ENCODE results near the gene DCST1.
A peak's percentile ranks its signal among the peaks of the same experiment; 100 is the strongest.

Gene DCST1

DNA sequence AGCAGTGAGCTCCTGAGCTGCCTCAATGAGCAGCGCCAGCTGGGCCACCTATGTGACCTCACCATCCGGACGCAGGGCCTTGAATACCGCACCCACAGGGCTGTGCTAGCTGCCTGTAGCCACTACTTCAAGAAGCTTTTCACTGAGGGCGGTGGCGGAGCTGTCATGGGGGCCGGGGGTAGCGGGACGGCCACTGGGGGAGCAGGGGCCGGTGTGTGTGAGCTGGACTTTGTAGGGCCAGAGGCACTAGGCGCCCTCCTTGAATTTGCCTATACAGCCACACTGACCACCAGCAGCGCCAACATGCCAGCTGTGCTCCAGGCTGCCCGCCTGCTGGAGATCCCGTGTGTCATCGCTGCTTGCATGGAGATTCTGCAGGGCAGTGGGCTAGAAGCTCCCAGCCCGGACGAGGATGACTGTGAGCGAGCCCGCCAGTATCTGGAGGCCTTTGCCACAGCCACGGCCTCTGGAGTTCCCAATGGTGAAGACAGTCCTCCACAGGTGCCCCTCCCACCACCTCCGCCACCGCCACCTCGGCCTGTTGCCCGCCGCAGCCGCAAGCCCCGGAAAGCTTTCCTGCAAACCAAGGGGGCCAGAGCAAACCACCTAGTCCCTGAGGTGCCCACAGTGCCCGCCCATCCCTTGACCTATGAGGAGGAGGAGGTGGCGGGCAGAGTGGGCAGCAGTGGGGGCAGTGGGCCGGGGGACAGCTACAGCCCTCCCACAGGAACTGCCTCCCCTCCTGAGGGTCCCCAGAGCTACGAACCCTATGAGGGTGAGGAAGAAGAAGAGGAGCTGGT is 18.7 kb upstream of the DCST1 start:
- DNase-seq (ENCODE audit: low spot score): no peak

GRCh38 chr1:155015527-155016230 is 17.9 kb upstream of the DCST1 start:
- no peak for DNase-seq (ENCODE audit: low spot score)

DNA sequence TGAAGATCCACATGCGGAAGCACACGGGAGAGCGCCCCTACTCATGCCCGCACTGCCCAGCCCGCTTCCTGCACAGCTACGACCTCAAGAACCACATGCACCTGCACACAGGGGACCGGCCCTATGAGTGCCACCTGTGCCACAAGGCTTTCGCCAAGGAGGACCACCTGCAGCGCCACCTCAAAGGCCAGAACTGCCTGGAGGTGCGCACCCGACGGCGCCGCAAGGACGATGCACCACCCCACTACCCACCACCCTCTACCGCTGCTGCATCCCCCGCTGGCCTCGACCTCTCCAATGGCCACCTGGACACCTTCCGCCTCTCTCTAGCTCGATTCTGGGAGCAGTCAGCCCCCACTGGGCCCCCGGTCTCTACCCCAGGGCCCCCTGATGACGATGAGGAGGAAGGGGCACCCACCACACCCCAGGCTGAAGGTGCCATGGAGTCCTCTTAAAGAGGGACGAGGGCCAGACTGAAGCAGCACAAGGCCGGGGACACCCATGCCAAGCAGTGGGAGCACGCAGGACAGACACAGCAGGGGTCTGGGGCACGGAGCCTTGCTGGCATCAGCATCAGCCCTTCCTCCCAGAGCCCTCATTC is 17.3 kb upstream of the DCST1 start:
- DNase-seq (ENCODE audit: low spot score): no peak

GRCh38 chr1:155017041-155017945 is 16.3 kb upstream of the DCST1 start:
- peak; percentile 89 for DNase-seq (ENCODE audit: low spot score)

DNA sequence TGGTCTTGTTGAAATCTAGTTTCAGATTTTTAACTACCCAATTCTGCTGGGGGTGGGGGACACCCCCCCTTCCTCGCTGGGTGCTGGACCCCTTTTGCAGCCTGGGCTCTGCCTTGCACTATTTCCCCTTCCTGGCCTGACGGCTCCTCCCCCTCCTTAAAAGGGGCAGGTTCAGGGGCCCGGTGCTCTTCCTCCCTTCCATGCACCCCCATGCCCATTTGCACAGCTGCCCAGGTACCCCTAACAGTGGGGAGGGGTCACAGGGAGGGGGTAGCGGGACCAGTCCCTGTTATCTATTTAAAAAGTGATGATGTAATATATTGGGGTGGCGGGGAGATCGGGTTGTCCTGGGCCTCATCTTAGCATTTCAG is 15.7 kb upstream of the DCST1 start:
- no peak for DNase-seq (ENCODE audit: low spot score)

GRCh38 chr1:155018617-155019348 is 14.8 kb upstream of the DCST1 start:
- no peak for DNase-seq (ENCODE audit: low spot score)

- no peak for DNase-seq (ENCODE audit: low spot score)
Measured at GRCh38 chr1:155019377-155020245, 14.0 kb upstream of the DCST1 start.

DNA sequence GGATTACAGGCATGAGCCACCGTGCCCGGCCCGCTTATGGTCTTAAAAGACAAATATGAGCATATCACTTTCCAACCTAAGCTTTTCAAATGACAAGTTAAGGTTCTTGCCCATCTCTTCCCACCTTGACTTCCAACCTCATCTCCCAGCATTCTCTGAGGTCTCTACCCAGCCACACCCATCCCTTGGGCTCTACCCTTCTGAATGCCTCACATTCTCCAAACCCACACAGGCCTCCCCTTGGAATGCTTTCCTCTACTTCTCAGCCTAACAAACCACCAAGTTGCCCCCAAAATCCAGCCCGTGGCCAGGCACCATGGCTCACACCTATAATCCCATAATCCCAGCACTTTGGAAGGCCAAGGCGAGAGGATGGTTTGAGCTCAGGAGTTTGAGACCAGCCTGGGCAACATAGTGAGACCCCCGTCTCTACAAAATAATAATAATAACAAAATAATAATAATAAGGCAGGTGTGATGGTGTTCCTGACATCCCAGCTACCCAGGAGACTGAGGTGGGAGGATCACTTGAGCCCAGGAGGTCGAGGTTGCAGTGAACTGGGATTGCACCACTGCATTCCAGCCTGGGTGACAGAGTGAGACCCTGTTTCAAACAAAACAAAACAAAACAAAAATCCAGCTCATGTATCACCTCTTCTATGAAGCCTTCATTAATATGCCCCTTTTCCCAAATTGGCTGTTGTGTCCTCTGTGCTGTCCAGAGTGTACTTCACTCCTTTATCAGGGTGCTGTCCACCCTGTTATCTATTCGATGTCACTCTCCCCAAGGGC is 11.3 kb upstream of the DCST1 start:
- DNase-seq (ENCODE audit: low spot score): no peak

DNA sequence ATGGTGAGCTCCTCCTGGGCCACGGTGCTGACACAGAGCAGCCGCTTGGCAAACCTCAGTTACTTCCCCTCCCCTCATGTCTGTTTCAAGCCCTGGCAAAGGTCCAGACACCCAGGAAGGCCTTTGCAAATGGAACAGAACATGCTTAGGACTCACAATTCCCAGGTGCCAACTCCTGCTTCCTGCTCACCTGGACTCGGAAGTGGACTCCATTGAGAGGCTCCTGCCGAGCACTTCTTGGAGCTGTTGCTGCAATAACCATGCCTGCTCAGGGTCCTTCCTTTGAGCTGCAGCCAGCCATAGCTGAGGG is 10.7 kb upstream of the DCST1 start:
- DNase-seq (ENCODE audit: low spot score): no peak

DNA sequence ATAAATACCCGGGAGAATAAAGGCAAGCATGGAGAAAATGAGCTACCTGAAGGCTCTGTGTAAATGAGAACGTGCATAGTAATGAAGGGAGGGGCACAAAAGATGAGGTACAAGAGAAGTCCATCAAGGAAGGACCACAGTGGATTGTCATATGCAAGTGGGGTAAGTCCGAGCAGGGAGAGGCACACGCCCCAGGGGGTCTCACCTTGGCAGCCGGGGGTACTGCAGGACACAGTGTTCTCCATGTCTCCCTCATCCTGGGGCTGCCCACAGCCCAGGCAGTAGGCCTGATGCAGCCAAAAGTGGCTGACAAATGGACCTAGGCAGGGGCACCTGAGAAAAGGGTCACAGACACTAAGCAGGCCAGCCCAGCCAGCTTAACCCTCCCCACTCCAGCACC is 10.0 kb upstream of the DCST1 start:
- DNase-seq (ENCODE audit: low spot score): no peak

DNA sequence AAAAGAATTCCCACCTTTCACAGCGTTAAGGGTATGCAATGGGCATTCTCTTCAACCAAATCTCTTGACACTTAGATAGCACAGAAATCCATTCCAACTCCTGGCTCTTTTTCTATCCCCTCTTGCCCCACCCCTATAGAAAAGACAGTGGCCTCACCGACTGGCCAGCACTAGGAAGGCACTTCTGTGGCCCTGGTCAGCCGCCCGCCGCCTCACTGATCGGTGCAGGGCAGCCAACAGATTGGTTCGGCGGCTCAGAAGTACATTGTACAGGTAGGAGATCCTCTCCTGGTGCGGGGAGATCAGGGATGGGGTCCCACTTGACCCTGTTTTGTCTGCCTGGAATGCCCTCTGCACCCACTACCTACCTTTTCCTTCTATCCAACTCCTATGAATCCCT is 9.3 kb upstream of the DCST1 start:
- no peak for DNase-seq (ENCODE audit: low spot score)

DNA sequence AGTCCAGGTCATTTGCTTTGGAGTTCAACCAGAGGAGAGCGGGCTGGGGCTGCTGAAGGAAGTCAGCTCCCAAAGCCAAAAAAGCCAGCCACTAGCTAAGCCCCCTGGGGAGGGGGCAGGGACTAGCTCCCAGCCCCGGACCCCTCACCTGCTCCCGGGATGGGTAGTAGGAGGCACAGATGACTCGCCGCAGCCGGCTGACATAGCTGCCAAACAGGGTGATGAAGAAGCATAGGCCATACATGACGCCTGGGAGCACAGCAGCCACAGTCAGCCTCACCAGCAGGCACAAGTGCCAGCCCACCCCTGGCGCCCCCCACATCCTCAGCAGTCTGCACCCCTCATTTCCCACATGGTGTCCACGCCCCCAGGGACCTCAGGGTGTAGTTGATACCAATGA is 7.5 kb upstream of the DCST1 start:
- DNase-seq (ENCODE audit: low spot score): no peak

DNA sequence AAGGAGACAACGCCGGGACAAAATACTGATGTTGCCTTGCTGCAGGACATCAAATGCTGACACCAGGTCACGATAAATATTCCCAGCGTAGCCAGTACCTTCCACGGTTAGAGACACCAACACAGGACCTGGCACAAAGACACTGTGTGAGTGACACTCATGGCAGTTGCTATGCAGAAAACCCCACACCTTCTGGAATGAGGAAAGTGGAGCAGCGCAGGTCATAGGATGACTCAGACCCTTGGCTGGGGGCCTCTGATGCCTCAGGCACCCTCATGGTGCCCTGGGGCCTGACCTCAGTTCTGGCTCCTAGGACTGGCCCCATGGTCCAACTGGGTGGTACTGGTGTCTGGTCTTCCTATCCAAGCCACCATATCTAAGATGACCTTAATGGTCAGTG is 7.0 kb upstream of the DCST1 start:
- no peak for DNase-seq (ENCODE audit: low spot score)

DNA sequence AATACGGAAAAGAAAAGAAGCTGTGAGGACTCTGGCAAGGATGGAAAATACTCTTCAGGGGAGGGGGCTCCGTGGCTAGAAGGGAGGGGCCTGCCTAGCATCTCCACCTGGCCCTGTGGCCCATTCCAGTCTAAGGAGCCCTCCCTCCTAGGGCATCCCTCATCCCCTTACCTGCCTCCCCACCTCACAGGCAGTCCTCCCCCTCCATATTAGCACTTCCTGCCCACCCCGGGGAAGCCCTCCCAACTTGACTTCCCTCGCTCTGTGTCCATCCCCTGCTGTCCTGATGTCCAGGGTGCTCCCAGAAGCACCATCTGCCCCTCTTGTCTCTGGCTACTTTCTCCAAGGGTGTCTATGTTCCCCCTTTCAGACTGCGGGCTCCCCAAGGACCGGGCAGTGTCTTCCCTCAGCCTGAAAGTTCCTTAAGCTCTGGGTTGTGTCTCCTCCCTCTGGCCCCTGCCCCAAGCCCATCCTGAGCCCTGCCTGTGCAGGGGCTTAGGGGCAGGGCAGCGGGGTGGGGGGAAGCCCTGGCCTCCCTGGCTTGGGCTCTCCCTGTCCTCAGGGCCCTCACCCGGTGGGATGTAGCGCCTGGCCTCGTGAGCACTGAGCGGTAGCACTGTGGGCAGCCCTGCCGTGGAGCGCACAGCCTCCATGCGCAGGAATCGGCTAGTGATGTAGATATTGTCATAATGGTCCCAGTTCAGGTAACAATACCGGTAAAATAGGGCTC is 3.9 kb upstream of the DCST1 start:
- DNase-seq (ENCODE audit: low spot score): no peak

- DNase-seq (ENCODE audit: low spot score): no peak
Measured at GRCh38 chr1:155030243-155030795, 3.3 kb upstream of the DCST1 start.

- no peak for DNase-seq (ENCODE audit: low spot score)
Measured at GRCh38 chr1:155030899-155031298, 2.7 kb upstream of the DCST1 start.

- DNase-seq (ENCODE audit: low spot score): no peak
Measured at GRCh38 chr1:155032886-155033285, 738 bp upstream of the DCST1 start.

DNA sequence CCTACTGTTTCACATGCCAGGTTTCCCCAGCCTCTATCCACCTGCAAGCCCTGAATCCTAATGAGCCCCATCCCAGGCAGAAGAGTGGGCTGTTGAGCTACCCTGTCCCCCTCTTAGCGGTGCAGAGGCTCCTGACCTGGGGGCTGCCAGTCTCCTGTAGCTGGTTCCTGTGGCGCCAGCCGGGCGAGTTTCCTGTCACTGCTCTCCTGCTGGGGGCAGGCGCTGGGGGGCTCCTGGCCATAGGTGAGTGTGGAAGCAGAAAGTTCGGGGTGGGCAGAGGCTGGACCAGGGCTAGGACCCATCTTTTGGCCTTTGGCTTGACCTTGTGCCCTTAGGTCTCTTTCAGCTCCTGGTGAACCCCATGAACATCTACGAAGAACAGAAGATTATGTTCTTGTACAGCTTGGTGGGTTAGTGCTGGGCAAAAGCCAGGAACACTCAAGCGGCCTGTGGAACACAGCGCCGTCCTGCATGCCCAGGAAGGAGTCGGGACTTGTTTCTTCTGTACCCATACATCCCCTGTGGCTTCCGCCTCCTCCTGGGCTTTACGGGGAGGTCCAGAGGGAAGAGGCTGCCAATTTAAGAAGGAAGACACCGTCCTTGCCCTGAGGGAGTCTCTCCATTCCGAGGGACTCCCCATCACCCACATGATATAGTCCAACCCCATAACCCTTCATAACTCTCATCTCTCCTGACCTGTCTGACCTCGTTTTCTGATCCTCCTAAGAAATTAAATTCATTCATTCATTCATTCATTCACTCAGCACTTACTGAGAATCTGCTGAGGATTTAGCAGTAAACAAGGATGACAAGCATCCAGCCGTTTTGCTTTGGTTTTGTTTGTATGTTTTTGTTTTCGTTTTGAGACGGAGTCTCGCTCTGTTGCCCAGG is 939 bp downstream of the DCST1 start:
- DNase-seq (ENCODE audit: low spot score): no peak
